T-helper 2 cell treated with Interferon-gamma antibody and Interleukin-4, amounts not matched to agents 5 μg/mL and 100 μg/mL, for 36 hours (primary cell): ENCODE measurements around the gene TMSB4X.

Source experiments
- DNase-seq: peaks from one replicate; pipeline ENCODE4 v3.0.0; 2021; ENCODE audit warnings: low spot score
- H3K27ac Mint-ChIP-seq: one replicate; pipeline ENCODE4 v1.8.0; 2021; ENCODE audit warnings: mild to moderate bottlenecking, mixed read lengths
- H3K27me3 Mint-ChIP-seq: one replicate; pipeline ENCODE4 v1.8.0; 2021; ENCODE audit warnings: low read depth, mixed read lengths
- H3K36me3 Mint-ChIP-seq: one replicate; pipeline ENCODE4 v1.8.0; 2021; ENCODE audit warnings: low read depth, mixed read lengths
- H3K4me1 Mint-ChIP-seq: one replicate; pipeline ENCODE4 v1.8.0; 2021; ENCODE audit warnings: low read depth, mixed read lengths
- H3K4me3 Mint-ChIP-seq: one replicate; pipeline ENCODE4 v1.8.0; 2022; ENCODE audit warnings: mild to moderate bottlenecking, moderate library complexity, mixed read lengths
- H3K9me3 Mint-ChIP-seq: one replicate; pipeline ENCODE4 v1.8.0; 2021; ENCODE audit warnings: mixed read lengths

Gene TMSB4X

DNA sequence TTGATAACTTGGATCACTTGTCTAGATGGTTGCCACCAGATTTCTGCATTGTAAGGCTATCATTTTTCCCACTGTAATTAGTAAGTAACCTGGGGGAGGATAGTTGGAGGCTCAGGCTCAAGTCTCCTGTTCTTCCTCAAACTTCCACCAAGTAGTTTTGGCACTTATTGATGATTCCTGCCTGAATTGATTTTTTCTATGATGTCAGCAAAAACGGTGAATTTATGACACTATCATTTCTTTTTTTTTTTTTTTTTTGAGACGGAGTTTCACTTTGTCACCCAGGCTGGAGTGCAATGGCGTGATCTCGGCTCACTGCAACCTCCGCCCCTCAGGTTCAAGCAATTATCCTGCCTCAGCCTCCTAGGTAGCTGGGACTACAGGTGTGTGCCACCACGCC, 12.4 kb downstream of the TMSB4X start:
- no peaks in the 10 kb centered on the region for H3K27me3 Mint-ChIP-seq
- H3K4me3 Mint-ChIP-seq = peak overlapping the region; percentile 63
- DNase-seq = no peak
- H3K27ac Mint-ChIP-seq = peak overlapping the region; percentile 98
- peaks cover 6% of the 10 kb centered on the region for H3K36me3 Mint-ChIP-seq
- H3K4me1 Mint-ChIP-seq = peaks cover 57% of the 10 kb centered on the region
- H3K9me3 Mint-ChIP-seq = no peaks in the 10 kb centered on the region

DNA sequence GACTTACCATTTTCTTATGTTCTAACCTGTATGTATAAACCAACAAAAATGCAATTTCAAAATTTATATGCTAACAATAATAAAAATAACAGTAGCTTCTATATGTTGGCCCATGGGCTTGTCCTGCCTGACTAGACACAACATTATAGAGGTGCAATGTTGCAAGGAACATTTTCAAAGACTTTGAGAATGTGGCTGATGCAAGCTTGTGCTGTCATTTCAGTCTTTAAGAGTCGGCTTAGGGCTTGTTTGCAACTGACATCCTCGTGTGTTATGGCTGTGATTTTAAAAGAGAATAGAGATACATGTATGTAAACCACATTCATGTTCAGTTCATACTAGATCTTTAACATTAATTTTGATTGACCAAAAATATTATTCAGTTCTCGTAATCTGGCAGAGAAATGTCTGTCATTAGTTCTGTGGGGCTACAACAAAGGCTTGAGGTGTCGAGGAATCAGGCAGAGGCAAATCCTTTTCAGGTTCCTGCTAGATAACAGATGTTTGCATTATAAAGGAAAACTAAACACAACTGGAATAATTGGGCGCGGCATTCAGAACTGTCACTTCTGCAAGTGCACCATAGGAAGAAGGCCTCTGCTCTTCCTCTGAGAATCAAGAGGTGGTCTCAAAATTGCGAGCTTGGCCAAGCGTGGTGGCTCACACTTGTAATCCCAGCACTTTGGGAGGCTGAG, 13.1 kb downstream of the TMSB4X start:
- H3K36me3 Mint-ChIP-seq = peaks cover 6% of the 10 kb centered on the region
- H3K4me3 Mint-ChIP-seq = no peak overlapping the region
- no peaks in the 10 kb centered on the region for H3K27me3 Mint-ChIP-seq
- no peak for DNase-seq
- peaks cover 51% of the 10 kb centered on the region for H3K4me1 Mint-ChIP-seq
- peak overlapping the region; percentile 26 for H3K27ac Mint-ChIP-seq
- no peaks in the 10 kb centered on the region for H3K9me3 Mint-ChIP-seq

DNA sequence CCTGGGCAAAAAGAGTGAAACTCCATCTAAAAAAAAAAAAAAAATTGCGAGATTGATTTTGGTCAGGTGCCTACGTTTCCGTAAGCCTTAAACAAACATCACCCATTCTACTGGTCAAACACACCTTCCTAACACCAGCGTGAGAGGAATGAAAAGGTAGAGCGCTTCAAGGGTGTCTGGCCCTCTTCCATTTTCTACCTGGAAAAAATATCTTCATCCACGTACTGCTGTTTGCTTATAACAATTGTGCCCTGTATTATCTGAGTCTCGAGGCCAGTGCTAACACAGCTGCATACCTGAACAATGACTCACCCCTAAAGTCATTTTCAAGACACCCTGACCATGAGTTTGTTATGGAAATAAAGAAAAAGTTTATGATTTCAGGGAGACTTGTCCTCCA, 13.9 kb downstream of the TMSB4X start:
- Mint-ChIP-seq H3K27me3 (no peaks in the 10 kb centered on the region), H3K36me3 (peaks cover 7% of the 10 kb centered on the region), H3K4me1 (peaks cover 46% of the 10 kb centered on the region), H3K4me3 (no peak overlapping the region), H3K27ac (no peak overlapping the region), H3K9me3 (no peaks in the 10 kb centered on the region)
- DNase-seq = no peak

DNA sequence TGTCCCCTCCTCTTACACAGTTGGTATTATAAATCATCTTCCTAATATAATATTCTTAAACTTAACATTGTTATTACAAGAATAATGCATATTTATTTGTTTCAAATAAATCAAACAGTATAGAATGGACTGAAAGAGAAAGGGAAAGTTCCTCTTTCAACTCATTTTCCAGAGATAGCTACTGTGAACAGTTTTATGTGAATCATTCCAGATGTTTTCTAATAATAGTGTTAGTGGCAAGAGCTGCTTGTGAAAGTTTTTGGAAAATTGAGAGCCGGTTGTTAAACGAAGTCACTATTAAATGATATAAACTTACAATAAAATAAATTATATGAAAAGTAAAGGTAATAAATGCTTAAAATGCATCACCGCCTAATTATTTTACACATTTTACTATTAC, 14.6 kb downstream of the TMSB4X start:
- no peak for DNase-seq
- no peak overlapping the region for H3K4me3 Mint-ChIP-seq
- peaks cover 7% of the 10 kb centered on the region for H3K36me3 Mint-ChIP-seq
- peaks cover 41% of the 10 kb centered on the region for H3K4me1 Mint-ChIP-seq
- H3K27ac Mint-ChIP-seq = no peak overlapping the region
- H3K27me3 Mint-ChIP-seq = no peaks in the 10 kb centered on the region
- no peaks in the 10 kb centered on the region for H3K9me3 Mint-ChIP-seq

DNA sequence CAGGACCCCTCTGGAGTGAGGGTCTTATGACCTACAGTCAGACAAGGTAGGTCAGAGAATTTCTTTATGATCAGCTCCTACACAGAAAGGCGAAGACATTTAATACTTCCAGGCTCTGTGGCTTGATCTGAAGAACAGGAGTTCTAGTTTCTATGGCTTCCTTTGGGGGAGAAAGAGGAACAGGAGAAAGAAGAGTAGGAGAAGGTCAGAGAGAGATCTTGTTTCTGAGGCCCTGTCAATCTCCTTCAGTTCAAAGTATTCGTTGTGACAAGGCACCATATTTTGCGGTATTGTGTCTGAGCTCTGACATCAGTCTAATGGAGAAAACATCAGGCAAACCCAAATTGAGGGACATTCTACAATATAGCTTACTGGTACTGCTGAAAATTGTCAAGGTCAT, 16.7 kb downstream of the TMSB4X start:
- peaks cover 6% of the 10 kb centered on the region for H3K36me3 Mint-ChIP-seq
- no peak overlapping the region for H3K4me3 Mint-ChIP-seq
- H3K27me3 Mint-ChIP-seq = no peaks in the 10 kb centered on the region
- no peak overlapping the region for H3K27ac Mint-ChIP-seq
- peaks cover 29% of the 10 kb centered on the region for H3K4me1 Mint-ChIP-seq
- DNase-seq = no peak
- H3K9me3 Mint-ChIP-seq = no peaks in the 10 kb centered on the region

DNA sequence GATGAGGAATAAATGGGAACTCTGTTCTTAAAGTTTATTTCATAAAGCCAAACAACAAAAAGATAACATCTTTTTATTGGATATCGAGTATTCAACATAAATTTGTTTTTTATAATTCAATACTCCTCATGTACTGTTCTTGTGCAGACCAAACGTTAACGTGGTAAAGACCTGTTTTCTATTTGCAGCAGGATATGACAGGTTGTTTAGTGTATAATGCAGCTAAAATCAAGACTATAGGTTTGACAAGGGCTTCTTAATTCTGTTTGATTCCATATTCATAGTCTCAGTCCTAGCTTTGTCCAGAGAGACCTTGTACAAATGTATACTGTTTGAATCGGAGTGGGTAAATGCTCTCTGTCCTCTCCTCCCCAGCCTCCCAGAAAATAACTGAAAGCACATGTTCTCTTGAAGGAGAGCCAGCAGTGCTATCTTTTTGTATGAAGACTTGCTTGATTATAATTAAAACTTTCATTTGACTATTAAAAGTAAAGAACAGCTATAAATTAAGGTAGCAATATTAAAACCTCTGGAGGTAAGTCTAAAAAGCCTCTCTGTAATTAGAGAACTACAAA, 17.7 kb downstream of the TMSB4X start:
- Mint-ChIP-seq H3K9me3 (no peaks in the 10 kb centered on the region), H3K27ac (no peak overlapping the region), H3K36me3 (peaks cover 4% of the 10 kb centered on the region), H3K4me1 (peaks cover 26% of the 10 kb centered on the region), H3K4me3 (no peak overlapping the region), H3K27me3 (no peaks in the 10 kb centered on the region)
- no peak for DNase-seq

DNA sequence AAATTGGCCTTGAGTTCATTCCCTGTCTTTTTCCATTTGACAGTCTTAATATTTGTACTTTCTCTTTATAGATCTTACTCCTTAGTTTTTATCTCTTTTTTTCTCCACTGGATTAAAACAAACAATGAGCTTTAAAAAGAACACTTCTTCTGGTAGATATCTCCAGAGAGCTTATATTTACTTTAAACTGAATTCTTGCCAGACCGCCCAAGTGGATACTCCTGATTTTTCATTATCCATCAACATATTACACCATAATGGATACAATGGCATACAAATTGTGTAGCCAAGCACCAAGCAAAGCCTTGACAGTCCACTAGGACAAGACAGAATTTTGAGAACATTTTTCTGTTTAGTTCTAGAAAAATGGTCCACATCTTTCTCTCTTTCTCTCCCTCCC, 18.9 kb downstream of the TMSB4X start:
- H3K27ac Mint-ChIP-seq = no peak overlapping the region
- peaks cover 6% of the 10 kb centered on the region for H3K36me3 Mint-ChIP-seq
- H3K9me3 Mint-ChIP-seq = no peaks in the 10 kb centered on the region
- no peak for DNase-seq
- H3K27me3 Mint-ChIP-seq = no peaks in the 10 kb centered on the region
- no peak overlapping the region for H3K4me3 Mint-ChIP-seq
- H3K4me1 Mint-ChIP-seq = peaks cover 31% of the 10 kb centered on the region

DNA sequence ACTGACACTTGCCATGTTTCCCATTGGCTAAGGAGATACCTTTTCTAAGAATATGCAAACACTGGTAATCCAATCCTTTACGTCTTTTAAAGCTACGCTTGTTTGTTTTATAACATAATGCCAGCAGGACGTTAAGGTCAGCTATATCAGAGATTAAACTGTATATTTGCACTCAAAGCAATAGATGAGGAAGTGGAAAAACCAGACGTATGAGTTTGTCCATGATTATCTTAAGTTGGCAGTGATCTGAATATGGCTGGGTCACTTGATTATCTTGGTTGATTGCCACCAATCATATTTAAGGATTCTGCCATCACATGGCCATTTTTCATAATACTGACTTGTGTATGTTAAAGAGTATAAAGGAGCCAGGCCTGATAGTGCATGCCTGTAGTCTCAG, 19.4 kb downstream of the TMSB4X start:
- no peak for DNase-seq
- Mint-ChIP-seq H3K9me3 (no peaks in the 10 kb centered on the region), H3K27ac (no peak overlapping the region), H3K27me3 (no peaks in the 10 kb centered on the region), H3K36me3 (peaks cover 6% of the 10 kb centered on the region), H3K4me1 (peaks cover 31% of the 10 kb centered on the region), H3K4me3 (no peak overlapping the region)

DNA sequence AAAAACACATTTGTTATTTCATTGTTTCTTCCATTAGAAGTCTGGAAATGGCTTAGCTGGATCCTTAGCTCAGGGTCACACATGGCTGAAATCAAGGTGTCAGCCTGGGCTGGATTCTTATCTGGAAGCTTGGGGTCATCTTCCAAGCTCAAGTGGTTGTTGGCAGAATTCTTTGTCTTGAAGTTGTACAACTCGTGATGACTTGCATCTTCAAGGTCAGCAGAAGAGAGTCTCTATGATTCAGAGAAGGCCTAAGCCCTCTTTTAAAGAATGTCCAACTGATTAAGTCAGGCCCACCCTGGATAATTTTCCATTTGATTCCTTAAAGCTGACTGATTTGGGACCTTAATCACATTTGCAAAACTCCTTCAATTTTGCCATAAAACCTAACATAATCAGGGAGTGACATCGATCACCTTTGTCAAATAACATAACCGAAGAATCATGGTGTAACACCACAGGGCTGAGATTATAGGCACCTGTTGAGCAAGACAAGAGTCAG, 22.1 kb downstream of the TMSB4X start:
- Mint-ChIP-seq H3K4me3 (no peak overlapping the region), H3K36me3 (peaks cover 6% of the 10 kb centered on the region), H3K27ac (peak overlapping the region; percentile 93), H3K27me3 (no peaks in the 10 kb centered on the region), H3K9me3 (no peaks in the 10 kb centered on the region), H3K4me1 (peaks cover 44% of the 10 kb centered on the region)
- DNase-seq = no peak

DNA sequence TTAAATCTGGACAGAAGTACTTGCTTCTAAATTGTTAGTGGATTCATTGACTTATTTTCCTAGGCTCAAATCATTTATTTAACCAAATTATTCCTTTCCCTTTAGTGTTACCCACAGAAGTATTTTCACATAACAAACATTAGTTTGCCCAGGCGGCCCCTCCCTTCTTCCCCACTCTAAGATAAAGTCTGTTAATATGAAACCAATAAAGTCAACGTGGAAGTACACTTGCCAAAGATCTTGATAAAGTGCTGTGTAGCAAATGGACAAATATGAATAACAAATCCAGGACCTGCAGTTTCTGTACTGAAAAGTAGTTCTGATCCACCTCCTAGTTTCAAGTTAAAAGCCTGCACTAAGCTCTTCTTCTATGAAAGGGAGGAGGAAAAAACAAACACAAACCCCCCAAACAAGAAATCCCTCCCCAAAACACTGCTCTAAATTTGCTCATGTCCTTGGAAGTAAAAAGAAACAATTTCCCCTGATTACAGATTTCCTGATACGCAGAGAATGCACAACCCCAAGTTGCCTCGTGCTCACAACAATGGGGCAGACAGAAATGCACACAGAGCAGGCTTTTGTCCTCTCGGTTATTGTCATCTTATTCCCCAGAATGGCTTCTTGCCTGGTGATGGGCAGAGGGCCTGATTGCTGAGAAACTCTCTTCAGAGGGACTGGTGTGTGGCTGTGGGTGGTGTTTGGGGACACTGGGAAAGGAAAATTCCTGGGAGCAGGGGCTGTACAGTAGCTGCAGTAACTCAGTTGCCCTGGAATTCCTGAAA, 23.2 kb downstream of the TMSB4X start:
- H3K4me1 Mint-ChIP-seq = peaks cover 47% of the 10 kb centered on the region
- peak overlapping the region; percentile 93 for H3K27ac Mint-ChIP-seq
- H3K27me3 Mint-ChIP-seq = no peaks in the 10 kb centered on the region
- peaks cover 6% of the 10 kb centered on the region for H3K36me3 Mint-ChIP-seq
- H3K9me3 Mint-ChIP-seq = no peaks in the 10 kb centered on the region
- no peak for DNase-seq
- H3K4me3 Mint-ChIP-seq = peak overlapping the region; percentile 74

DNA sequence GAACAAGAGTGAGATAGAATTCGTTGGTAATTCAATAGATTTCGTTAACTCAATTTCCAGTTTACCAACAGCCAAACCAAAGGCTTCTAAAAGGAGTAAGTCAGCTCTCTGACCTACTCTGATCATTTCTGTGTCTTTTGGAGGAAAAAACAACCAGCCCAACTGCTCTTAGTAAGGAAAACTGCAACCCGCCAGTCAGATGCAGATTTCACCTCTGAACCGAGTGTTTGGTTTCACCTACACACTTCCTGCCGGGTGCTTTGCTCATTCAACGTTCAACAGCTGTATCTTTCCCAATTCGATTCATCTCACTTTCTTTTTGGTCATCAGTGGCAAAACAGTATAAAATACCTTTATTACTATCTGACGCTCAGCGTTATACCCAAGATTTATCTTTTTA, 24.5 kb downstream of the TMSB4X start:
- Mint-ChIP-seq H3K27me3 (no peaks in the 10 kb centered on the region), H3K27ac (peak overlapping the region; percentile 95), H3K9me3 (no peaks in the 10 kb centered on the region), H3K4me3 (peak overlapping the region; percentile 72), H3K36me3 (peaks cover 4% of the 10 kb centered on the region), H3K4me1 (peaks cover 45% of the 10 kb centered on the region)
- peak; percentile 64 for DNase-seq

DNA sequence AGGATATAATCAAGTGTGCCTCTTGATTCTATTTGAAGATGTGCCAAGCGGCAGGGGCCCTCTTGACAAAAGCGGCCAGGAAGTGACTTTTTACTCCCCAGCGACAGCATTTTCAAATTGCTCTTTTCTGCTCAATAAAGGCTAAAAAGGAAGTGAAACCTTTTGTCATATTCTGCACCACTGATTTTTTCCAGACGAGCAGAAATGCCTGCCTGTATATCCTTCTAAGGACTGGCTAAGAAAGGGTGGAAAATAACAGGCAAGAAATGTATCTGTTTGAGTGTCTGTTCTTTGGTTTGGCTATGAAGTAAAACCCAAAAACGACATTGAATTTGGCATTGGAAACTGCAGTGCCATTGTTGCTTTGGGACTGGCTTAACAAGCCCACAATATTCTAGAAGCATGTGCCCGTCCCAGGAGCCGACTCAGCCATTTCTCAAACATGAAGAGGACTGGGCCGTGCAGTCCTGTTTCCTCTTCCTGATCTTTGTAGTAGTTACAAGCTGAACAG, 25.4 kb downstream of the TMSB4X start:
- no peak for DNase-seq
- Mint-ChIP-seq H3K9me3 (no peaks in the 10 kb centered on the region), H3K27ac (peak overlapping the region; percentile 95), H3K4me3 (peak overlapping the region; percentile 72), H3K4me1 (peaks cover 54% of the 10 kb centered on the region), H3K36me3 (peaks cover 4% of the 10 kb centered on the region), H3K27me3 (no peaks in the 10 kb centered on the region)

DNA sequence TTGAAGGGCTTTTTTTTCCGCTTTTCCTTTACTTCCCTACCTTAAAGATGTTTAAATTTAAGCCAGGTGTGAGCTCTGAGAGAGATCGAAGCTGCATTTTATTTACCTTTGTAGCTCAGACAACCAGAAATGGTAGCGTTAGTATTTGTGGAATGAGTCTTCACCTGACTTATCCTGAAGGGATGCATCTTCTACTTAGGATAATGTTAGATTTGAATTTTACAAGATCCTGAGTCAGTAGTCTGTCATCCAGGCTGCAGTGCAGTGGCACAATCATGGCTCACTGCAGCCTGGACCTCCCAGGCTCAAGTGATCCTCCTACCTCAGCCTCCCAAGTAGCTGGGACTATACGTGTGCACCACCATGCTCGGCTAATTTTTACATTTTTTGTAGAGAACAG, 26.2 kb downstream of the TMSB4X start:
- H3K4me1 Mint-ChIP-seq = peaks cover 58% of the 10 kb centered on the region
- peaks cover 2% of the 10 kb centered on the region for H3K36me3 Mint-ChIP-seq
- H3K4me3 Mint-ChIP-seq = peak overlapping the region; percentile 67

More for the DNA sequence above, 26.2 kb downstream of the TMSB4X start:
- DNase-seq = no peak
- Mint-ChIP-seq H3K27me3 (no peaks in the 10 kb centered on the region), H3K27ac (peak overlapping the region; percentile 95), H3K9me3 (no peaks in the 10 kb centered on the region)
